ENCODE results near the gene IFITM1. TPM values are rescaled to one million over a fixed set of nuclear protein-coding genes. Genes with fewer than 3 reads are reported as not detected.

Gene IFITM1
- total RNA-seq, 2 experiments from 2014 or later: 36.4 to 72.4 TPM

DNA sequence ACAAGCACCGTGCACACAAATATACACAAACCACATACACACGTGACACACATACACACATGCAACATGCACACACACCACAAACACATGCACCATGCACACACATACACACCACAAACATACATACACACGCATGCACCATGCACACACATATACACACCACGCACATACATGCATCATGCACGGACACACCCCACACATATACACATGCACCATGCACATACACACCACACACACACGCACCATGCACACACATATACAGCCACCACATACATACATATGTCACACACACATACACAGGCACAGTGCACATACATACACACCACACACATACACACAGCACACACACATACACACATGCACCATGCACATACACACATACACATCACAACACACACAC is 42.8 kb downstream of the IFITM1 start:
- H3K4me1 ChIP-seq (ENCODE audit: insufficient read depth, low read length, poor library complexity, severe bottlenecking): peaks cover 35% of the 10 kb centered on the region
- intact Hi-C loops (cut with micrococcal nuclease; ENCODE audit: unreplicated experiment): loop anchor here (5.0 kb wide), 1 partner anchor 149 kb away; the partner anchor contains the start of genes BET1L and RIC8A

DNA sequence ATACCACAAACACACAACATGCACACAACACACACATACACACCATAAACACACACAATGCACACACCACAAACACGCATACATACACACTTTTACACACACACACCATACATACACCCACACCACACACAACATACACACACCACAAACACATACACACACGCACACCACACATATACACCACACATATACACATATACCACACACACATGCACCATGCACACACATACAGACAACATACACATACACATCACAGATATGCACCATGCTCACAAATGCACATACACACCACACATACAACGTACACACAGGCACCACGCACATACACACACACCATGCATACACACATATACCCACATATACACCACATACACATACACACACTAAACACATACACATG is 43.7 kb downstream of the IFITM1 start:
- ChIA-PET POLR2A (no interaction called here), CTCF (ENCODE audit: unreplicated experiment) (no interaction called here)
- no peak overlapping the region for H3K27ac ChIP-seq (ENCODE audit: low read depth, low read length, poor library complexity, severe bottlenecking)
- TF ChIP-seq, protein P1, sequence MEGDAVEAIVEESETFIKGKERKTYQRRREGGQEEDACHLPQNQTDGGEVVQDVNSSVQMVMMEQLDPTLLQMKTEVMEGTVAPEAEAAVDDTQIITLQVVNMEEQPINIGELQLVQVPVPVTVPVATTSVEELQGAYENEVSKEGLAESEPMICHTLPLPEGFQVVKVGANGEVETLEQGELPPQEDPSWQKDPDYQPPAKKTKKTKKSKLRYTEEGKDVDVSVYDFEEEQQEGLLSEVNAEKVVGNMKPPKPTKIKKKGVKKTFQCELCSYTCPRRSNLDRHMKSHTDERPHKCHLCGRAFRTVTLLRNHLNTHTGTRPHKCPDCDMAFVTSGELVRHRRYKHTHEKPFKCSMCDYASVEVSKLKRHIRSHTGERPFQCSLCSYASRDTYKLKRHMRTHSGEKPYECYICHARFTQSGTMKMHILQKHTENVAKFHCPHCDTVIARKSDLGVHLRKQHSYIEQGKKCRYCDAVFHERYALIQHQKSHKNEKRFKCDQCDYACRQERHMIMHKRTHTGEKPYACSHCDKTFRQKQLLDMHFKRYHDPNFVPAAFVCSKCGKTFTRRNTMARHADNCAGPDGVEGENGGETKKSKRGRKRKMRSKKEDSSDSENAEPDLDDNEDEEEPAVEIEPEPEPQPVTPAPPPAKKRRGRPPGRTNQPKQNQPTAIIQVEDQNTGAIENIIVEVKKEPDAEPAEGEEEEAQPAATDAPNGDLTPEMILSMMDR (conservative IDR thresholded peaks at IDR 0.05; ENCODE audit: low read length): no peak
- no peak for TF ChIP-seq EZH2phosphoT487 (IDR thresholded peaks at IDR 0.05; ENCODE audit: borderline replicate concordance, low read depth, low read length)
- intact Hi-C loops (cut with micrococcal nuclease; ENCODE audit: unreplicated experiment): loop anchor here (5.0 kb wide), 1 partner anchor 150 kb away; the partner anchor contains the start of genes BET1L and RIC8A
- DNase-seq (ENCODE audit: low spot score): no peak
- no peaks in the 10 kb centered on the region for H3K9me2 ChIP-seq (ENCODE audit: insufficient read depth, low read length)
- no peaks in the 10 kb centered on the region for H3K9me3 ChIP-seq (ENCODE audit: low read length)
- H3K79me2 ChIP-seq (ENCODE audit: insufficient read depth, low read depth, low read length): no peaks in the 10 kb centered on the region
- H3K4me1 ChIP-seq (ENCODE audit: insufficient read depth, low read length, poor library complexity, severe bottlenecking): peaks cover 35% of the 10 kb centered on the region
- no peaks in the 10 kb centered on the region for H3K36me3 ChIP-seq (ENCODE audit: insufficient read depth, low read length)
- no peak overlapping the region for H3K4me2 ChIP-seq (ENCODE audit: low read length)
- no peak overlapping the region for H2AFZ ChIP-seq (ENCODE audit: low read length)
- TSS peak; percentile 75 for BruUV-seq (replicated peaks)
- H3K4me3 ChIP-seq (ENCODE audit: low read depth, low read length, poor library complexity, severe bottlenecking): no peak overlapping the region
- H4K20me1 ChIP-seq (ENCODE audit: insufficient read depth, low read length): no peaks in the 10 kb centered on the region

More for the DNA sequence above, 42.8 kb downstream of the IFITM1 start:
- CTCF ChIA-PET (ENCODE audit: unreplicated experiment): no interaction called here
- no peak overlapping the region for H2AFZ ChIP-seq (ENCODE audit: low read length)
- H3K9me3 ChIP-seq (ENCODE audit: low read length): no peaks in the 10 kb centered on the region
- H3K9me2 ChIP-seq (ENCODE audit: insufficient read depth, low read length): no peaks in the 10 kb centered on the region
- H3K27ac ChIP-seq (ENCODE audit: low read depth, low read length, poor library complexity, severe bottlenecking): no peak overlapping the region
- no peak overlapping the region for H3K4me3 ChIP-seq (ENCODE audit: low read depth, low read length, poor library complexity, severe bottlenecking)
- TF ChIP-seq, protein P1 (conservative IDR thresholded peaks at IDR 0.05; ENCODE audit: low read length): no peak
- TF ChIP-seq EZH2phosphoT487 (IDR thresholded peaks at IDR 0.05; ENCODE audit: borderline replicate concordance, low read depth, low read length): no peak
- H3K4me2 ChIP-seq (ENCODE audit: low read length): no peak overlapping the region
- no TSS peak for BruUV-seq (replicated peaks)
- no peak for DNase-seq (ENCODE audit: low spot score)
- no peaks in the 10 kb centered on the region for H3K36me3 ChIP-seq (ENCODE audit: insufficient read depth, low read length)
- POLR2A ChIA-PET: no interaction called here
- H3K79me2 ChIP-seq (ENCODE audit: insufficient read depth, low read depth, low read length): no peaks in the 10 kb centered on the region
- no peaks in the 10 kb centered on the region for H4K20me1 ChIP-seq (ENCODE audit: insufficient read depth, low read length)

DNA sequence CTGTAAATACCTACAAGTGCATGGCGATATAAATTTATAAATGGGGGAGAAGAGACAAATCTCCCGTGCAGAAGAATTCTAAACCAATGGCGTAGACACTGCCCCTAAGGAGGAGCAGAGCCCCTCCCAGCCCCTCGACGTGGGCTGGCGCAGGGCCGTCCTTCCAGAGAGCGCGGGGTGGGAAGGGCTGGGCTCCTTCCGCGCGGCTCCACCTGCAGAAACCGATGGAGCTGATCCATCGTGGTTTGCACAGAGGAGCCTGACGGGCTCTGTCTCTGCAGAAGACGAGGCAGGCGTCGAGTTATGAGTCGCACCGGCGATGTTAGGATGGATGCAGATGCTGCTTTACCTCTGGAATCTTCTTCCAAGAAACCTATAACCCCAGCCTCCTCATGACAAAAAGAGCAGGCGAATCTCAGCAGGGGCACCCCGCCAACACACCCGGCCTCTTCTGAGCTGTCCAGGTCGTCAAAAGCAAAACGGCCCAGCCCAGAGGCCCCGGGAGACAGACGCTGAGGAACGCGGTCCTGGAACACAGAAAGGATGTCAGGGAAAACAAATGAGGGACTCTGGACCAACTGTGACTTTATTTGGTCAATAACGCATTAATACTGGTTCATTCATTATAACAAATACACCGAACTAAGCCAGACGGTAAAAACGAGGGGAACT is 44.4 kb downstream of the IFITM1 start:
- TF ChIP-seq, protein P1 (conservative IDR thresholded peaks at IDR 0.05; ENCODE audit: low read length): no peak
- no peak for TF ChIP-seq EZH2phosphoT487 (IDR thresholded peaks at IDR 0.05; ENCODE audit: borderline replicate concordance, low read depth, low read length)
- Histone ChIP-seq H3K4me1 (ENCODE audit: insufficient read depth, low read length, poor library complexity, severe bottlenecking) (peaks cover 31% of the 10 kb centered on the region), H3K4me3 (ENCODE audit: low read depth, low read length, poor library complexity, severe bottlenecking) (no peak overlapping the region), H4K20me1 (ENCODE audit: insufficient read depth, low read length) (no peaks in the 10 kb centered on the region), H2AFZ (ENCODE audit: low read length) (no peak overlapping the region), H3K9me3 (ENCODE audit: low read length) (no peaks in the 10 kb centered on the region), H3K9me2 (ENCODE audit: insufficient read depth, low read length) (no peaks in the 10 kb centered on the region), H3K27ac (ENCODE audit: low read depth, low read length, poor library complexity, severe bottlenecking) (no peak overlapping the region), H3K79me2 (ENCODE audit: insufficient read depth, low read depth, low read length) (no peaks in the 10 kb centered on the region), H3K36me3 (ENCODE audit: insufficient read depth, low read length) (no peaks in the 10 kb centered on the region), H3K4me2 (ENCODE audit: low read length) (no peak overlapping the region)
- ChIA-PET CTCF (ENCODE audit: unreplicated experiment) (interaction anchor here (0.6 kb wide), 1 partner anchor 337 kb away, joined by 5 read pairs; the partner anchor contains the start of gene TMEM80), POLR2A (no interaction called here)
- intact Hi-C loops (cut with micrococcal nuclease; ENCODE audit: unreplicated experiment): loop anchor here (5.0 kb wide), 1 partner anchor 151 kb away; the partner anchor contains the start of genes BET1L and RIC8A
- DNase-seq (ENCODE audit: low spot score): no peak
- BruUV-seq (replicated peaks): no TSS peak

Data from OCI-LY7 (cell line).